ENCODE measurements around the gene AARSD1. TPM values are rescaled to one million over a fixed set of nuclear protein-coding genes. Genes with fewer than 3 reads are reported as not detected.

Gene AARSD1
- total RNA-seq, 1 donor from 2014 or later = 40.7 TPM

DNA sequence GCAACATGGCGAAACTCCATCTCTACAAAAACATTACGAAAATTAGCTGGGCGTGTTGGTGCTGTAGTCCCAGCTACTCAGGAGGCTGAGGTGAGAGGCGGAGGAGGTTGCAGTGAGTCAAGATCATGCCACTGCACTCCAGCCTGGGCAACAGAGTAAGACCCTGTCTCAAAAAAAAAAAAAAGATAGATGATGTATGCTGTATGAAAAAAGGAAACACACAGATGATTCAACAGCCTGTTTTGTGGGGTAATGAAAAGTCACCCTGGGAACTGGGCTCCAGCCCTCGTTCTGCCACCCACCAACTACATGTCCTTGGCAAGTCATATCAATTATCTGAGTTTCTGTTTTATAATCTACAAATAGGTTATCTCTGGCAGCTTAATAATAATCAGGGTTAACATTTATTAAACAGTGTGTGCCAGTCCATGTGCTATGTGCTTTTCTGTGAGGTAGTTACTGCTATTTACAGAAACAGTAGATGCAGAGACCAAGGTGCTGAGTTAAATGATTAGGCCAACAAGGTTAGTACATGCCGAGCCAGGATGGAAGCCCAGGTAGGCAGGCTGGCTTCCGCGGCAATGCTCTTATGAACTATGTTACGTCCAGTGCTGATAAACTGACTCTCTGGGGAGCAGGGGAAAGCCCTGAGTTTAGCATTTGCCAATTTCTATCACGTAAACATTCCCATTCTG lies 62.6 kb downstream of the AARSD1 start:
- ATAC-seq = no peak
- intact Hi-C loops (cut with DNase I) = no loop called here

More for the DNA sequence above, 62.6 kb downstream of the AARSD1 start:
- no peak for DNase-seq (ENCODE audit: low spot score)

Other genes with a start within 250 kb of the AARSD1 start
- gene EZH1, start 219.4 kb downstream of the AARSD1 start, total RNA-seq = 105 TPM
- 67.5 TPM for gene RAMP2, start 203.2 kb downstream of the AARSD1 start, total RNA-seq
- 24.8 TPM for gene VPS25, start 191.0 kb downstream of the AARSD1 start, total RNA-seq
- gene WNK4, start 183.8 kb downstream of the AARSD1 start, total RNA-seq = 1.4 TPM
- gene COA3, start 165.8 kb downstream of the AARSD1 start, total RNA-seq = 36.1 TPM
- 1.1 TPM for gene CNTD1, start 165.6 kb downstream of the AARSD1 start, total RNA-seq
- 80.9 TPM for gene BECN1, start 140.2 kb downstream of the AARSD1 start, total RNA-seq
- gene PSME3, start 131.1 kb downstream of the AARSD1 start, total RNA-seq = 54.5 TPM
- gene AOC2, start 119.9 kb downstream of the AARSD1 start, total RNA-seq = 1.6 TPM
- gene AOC3, start 113.3 kb downstream of the AARSD1 start, total RNA-seq = 61.7 TPM
- gene G6PC1, start 63.7 kb downstream of the AARSD1 start, total RNA-seq = not detected
- gene PTGES3L, start 15.6 kb upstream of the AARSD1 start, total RNA-seq = 0.40 TPM
- 12.4 TPM for gene RUNDC1, start 16.1 kb upstream of the AARSD1 start, total RNA-seq
- 743 TPM for gene RPL27, start 34.0 kb upstream of the AARSD1 start, total RNA-seq
- 28.1 TPM for gene IFI35, start 42.3 kb upstream of the AARSD1 start, total RNA-seq
- gene VAT1, start 57.9 kb upstream of the AARSD1 start, total RNA-seq = 288 TPM
- 3.4 TPM for gene RND2, start 60.8 kb upstream of the AARSD1 start, total RNA-seq
- gene BRCA1, start 160.9 kb upstream of the AARSD1 start, total RNA-seq = 8.3 TPM
- gene NBR1, start 206.8 kb upstream of the AARSD1 start, total RNA-seq = 86.1 TPM
- 25.5 TPM for gene TMEM106A, start 247.4 kb upstream of the AARSD1 start, total RNA-seq